HEK293 (cell line): ENCODE data around the gene WBP4.

Experiments used
- ATF2 ChIP-seq: fragments of 450-650 bp; formaldehyde crosslinking; IDR thresholded peaks from 2 replicates; pipeline ENCODE4 v1.5.1; 2016; ENCODE audit warnings: missing biosample characterization, missing genetic modification characterization, low read depth
- CTCF ChIP-seq: fragments of 450-650 bp; formaldehyde crosslinking; IDR thresholded peaks from 2 replicates; pipeline ENCODE4 v1.5.1; 2016; ENCODE audit warnings: missing biosample characterization, missing genetic modification characterization
- ELK4 ChIP-seq: IDR thresholded peaks from 2 replicates; pipeline ENCODE4 v1.6.1; 2011; ENCODE audit warnings: mild to moderate bottlenecking, low read depth, low read length, borderline replicate concordance
- REST ChIP-seq: fragments of 450-650 bp; formaldehyde crosslinking; IDR thresholded peaks from 2 replicates; pipeline ENCODE4 v1.5.1; 2016; ENCODE audit warnings: missing biosample characterization, missing genetic modification characterization
- ZNF324 ChIP-seq: fragments of 450-650 bp; formaldehyde crosslinking; IDR thresholded peaks from 2 replicates; pipeline ENCODE4 v1.5.1; 2016; ENCODE audit warnings: missing biosample characterization, missing genetic modification characterization
- ZXDB ChIP-seq: fragments of 450-650 bp; formaldehyde crosslinking; IDR thresholded peaks from 2 replicates; pipeline ENCODE4 v1.5.1; 2016; ENCODE audit warnings: missing biosample characterization, missing genetic modification characterization

GRCh38 chr13:41019011-41019487, 42.3 kb upstream of the WBP4 start, which contains the start of gene ELF1:
- TF ChIP-seq ATF2 (no peak), ZNF324 (tag by site-specific recombination) (no peak; the same call in 1 of the 2 replicates), REST (tag by site-specific recombination) (no peak), ZXDB (no peak), CTCF (no peak), ELK4 (no peak)
